Chondrocyte (in vitro differentiated cells): ENCODE measurements around the gene RPGR. TPM values are rescaled to one million over a fixed set of nuclear protein-coding genes. Genes with fewer than 3 reads are reported as not detected.

Experiments used
- DNase-seq: peaks from one replicate; pipeline ENCODE4 v3.0.0; 2021; ENCODE audit warnings: mixed read lengths, low spot score
- H3K27ac Mint-ChIP-seq: one replicate; pipeline ENCODE4 v1.8.0; 2021; ENCODE audit warnings: mild to moderate bottlenecking, moderate library complexity, mixed read lengths; ENCODE audit not compliant: unreplicated experiment
- H3K27me3 Mint-ChIP-seq: 2 replicates; pipeline ENCODE4 v1.8.0; 2021; ENCODE audit warnings: low read depth, mixed read lengths
- H3K36me3 Mint-ChIP-seq: 2 replicates; pipeline ENCODE4 v1.8.0; 2021; ENCODE audit warnings: low read depth, mixed read lengths
- H3K4me1 Mint-ChIP-seq: 2 replicates; pipeline ENCODE4 v1.8.0; 2021; ENCODE audit warnings: low read depth, mild to moderate bottlenecking, mixed read lengths
- H3K4me3 Mint-ChIP-seq: one replicate; pipeline ENCODE4 v1.8.0; 2021; ENCODE audit warnings: mild to moderate bottlenecking, moderate library complexity, mixed read lengths; ENCODE audit not compliant: unreplicated experiment
- H3K9me3 Mint-ChIP-seq: 2 replicates; pipeline ENCODE4 v1.8.0; 2021; ENCODE audit warnings: low read depth, mixed read lengths
- total RNA-seq: library from RNA; stranded (reverse); gene quantifications from 3 replicates; pipeline ENCODE4 v1.2.1, GENCODE V29; 2021
- TF ChIP-seq, protein P1 (sequence below): fragments of 200-600 bp; sonication (generic); IDR thresholded peaks from 2 replicates; pipeline ENCODE4 v1.5.0; 2021; ENCODE audit warnings: antibody characterized with exemption, mild to moderate bottlenecking, moderate library complexity

Gene RPGR
- total RNA-seq, 1 donor from 2014 or later, result 3.3 TPM

DNA sequence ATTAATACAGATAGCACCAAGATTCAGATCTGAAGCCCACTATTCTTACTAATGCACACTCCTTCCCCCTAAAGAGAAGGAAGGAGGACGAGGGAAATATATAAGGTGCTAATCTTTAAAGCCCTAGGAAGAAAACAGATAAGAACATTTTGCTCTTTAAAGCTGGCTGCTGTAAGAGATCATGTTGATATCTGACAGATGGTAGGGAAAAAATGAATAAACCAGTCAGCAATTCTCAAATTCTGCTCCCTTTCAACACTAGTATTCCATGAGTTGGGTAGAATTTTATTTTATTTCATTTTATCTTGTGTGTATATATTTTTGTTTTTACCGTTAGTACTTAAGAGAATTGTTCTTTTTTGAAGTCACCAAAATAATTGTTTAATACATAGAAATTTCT is 44.3 kb upstream of the RPGR start:
- H3K4me3 Mint-ChIP-seq, result no peak overlapping the region
- no peaks in the 10 kb centered on the region for H3K9me3 Mint-ChIP-seq
- H3K4me1 Mint-ChIP-seq, result no peaks in the 10 kb centered on the region
- no peaks in the 10 kb centered on the region for H3K36me3 Mint-ChIP-seq
- no peak overlapping the region for H3K27ac Mint-ChIP-seq
- peaks cover 5% of the 10 kb centered on the region for H3K27me3 Mint-ChIP-seq
- TF ChIP-seq, protein P1, sequence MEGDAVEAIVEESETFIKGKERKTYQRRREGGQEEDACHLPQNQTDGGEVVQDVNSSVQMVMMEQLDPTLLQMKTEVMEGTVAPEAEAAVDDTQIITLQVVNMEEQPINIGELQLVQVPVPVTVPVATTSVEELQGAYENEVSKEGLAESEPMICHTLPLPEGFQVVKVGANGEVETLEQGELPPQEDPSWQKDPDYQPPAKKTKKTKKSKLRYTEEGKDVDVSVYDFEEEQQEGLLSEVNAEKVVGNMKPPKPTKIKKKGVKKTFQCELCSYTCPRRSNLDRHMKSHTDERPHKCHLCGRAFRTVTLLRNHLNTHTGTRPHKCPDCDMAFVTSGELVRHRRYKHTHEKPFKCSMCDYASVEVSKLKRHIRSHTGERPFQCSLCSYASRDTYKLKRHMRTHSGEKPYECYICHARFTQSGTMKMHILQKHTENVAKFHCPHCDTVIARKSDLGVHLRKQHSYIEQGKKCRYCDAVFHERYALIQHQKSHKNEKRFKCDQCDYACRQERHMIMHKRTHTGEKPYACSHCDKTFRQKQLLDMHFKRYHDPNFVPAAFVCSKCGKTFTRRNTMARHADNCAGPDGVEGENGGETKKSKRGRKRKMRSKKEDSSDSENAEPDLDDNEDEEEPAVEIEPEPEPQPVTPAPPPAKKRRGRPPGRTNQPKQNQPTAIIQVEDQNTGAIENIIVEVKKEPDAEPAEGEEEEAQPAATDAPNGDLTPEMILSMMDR, result no peak
- no peak for DNase-seq

DNA sequence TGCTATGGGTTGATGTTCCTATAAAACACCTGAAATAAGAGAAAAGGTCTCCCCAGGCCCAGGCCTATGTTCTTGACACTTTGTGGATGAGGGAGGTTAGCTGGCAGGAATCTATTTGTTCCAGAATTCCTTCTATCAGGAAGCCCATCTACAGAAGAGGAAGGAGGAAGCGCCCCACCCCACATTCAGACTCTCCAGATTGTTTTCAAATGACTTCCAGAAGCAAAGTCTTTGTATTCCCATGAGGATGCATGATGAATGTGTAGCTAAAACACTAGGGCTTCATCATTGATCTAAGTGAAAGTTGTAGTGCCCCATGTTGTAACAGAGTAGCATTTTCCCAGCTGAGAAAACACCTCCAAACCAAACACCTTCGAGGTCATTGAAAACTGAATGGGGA is 41.5 kb upstream of the RPGR start:
- TF ChIP-seq, protein P1, result no peak
- Mint-ChIP-seq H3K27me3 (peaks cover 5% of the 10 kb centered on the region), H3K27ac (no peak overlapping the region), H3K9me3 (peaks cover 3% of the 10 kb centered on the region), H3K4me1 (no peaks in the 10 kb centered on the region), H3K36me3 (no peaks in the 10 kb centered on the region), H3K4me3 (no peak overlapping the region)
- no peak for DNase-seq

DNA sequence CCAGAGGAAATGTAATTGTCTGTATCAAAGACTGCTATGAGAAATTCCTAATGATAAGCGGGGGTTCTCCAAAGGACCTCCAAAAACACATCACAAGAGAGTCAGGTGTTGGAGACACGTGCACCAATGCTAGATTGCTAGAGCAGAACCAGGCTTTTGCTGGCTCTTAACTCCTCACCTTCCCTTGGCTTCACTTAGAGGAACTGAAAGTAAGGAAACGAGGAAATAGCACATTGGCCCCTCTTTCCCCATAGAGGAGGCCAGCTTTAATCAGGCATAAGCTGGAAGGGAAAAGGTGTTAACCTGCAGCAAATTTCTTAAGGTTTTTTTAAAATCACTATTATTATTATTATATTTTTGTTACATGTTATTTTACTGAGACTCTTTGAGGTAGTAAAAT is 38.6 kb upstream of the RPGR start:
- H3K27me3 Mint-ChIP-seq, result no peaks in the 10 kb centered on the region
- DNase-seq, result no peak
- H3K36me3 Mint-ChIP-seq, result no peaks in the 10 kb centered on the region
- TF ChIP-seq, protein P1, result no peak
- H3K27ac Mint-ChIP-seq, result no peak overlapping the region
- no peaks in the 10 kb centered on the region for H3K4me1 Mint-ChIP-seq
- H3K9me3 Mint-ChIP-seq, result peaks cover 3% of the 10 kb centered on the region
- no peak overlapping the region for H3K4me3 Mint-ChIP-seq

DNA sequence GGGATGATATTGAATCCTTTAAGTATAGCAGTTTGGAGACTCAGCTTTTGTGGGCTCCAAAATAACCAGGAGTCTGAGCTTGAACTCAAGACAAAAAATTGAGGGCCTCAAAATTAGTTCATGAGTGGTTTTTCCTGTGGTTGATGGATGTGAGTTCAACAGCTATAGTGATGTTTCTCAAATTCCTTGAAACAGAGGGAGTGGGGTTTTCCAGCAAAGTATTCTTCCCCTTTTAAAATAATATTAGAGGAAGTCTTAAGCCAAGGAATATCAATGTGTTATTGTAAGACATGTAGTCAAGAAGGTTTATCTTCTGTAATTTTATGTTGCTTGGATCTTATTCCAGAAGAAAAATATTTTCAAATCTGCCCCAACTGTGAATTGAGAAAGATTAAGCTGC is 35.7 kb upstream of the RPGR start:
- no peak for DNase-seq
- no peaks in the 10 kb centered on the region for H3K4me1 Mint-ChIP-seq
- TF ChIP-seq, protein P1, result no peak
- H3K36me3 Mint-ChIP-seq, result no peaks in the 10 kb centered on the region
- H3K4me3 Mint-ChIP-seq, result no peak overlapping the region
- no peaks in the 10 kb centered on the region for H3K27me3 Mint-ChIP-seq
- H3K27ac Mint-ChIP-seq, result no peak overlapping the region
- H3K9me3 Mint-ChIP-seq, result peaks cover 3% of the 10 kb centered on the region

DNA sequence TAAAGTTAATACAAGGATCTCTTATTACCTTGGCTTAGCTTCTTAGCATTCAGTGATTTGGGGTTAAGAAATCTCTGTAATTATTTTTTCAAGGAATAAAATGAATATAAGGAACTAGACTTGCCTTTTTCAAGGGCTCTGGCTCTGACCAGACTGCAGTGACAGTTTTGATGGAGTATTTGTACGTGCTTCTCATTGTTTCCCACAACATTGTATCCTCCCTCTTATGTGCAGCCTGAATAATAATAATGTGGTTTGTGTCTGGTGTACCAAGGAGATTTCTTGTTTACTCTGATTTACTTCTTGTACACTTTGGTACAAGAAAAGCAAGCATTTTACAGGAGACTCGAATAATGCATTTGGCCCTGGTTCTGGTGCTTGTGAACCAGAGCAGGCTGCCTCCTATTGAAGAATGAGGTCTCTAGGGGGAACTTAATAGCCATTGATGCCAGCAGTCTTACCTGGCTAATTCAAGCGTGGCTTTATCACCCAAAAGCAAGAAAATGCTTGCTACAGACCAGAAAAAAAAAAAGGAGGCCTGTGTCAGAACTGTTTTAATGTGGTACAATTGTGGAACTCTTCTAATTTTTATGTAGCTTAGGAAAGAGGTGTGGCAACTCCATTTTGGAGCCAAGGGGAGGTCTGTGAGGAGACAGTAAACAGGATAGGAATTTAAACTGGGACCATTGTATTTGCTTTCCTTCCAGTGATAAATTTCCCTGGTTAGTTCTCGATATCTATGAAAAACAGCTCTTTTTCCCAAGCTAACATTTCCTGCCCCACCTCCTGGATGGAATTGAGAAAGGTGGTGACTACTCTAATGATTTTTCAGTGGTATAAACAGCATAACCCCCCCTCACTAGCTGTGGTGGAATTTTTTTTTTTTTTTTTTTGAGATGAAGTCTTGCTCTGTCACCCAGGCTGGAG is 30.7 kb upstream of the RPGR start:
- Mint-ChIP-seq H3K4me1 (no peaks in the 10 kb centered on the region), H3K27me3 (no peaks in the 10 kb centered on the region), H3K4me3 (no peak overlapping the region), H3K36me3 (no peaks in the 10 kb centered on the region), H3K9me3 (no peaks in the 10 kb centered on the region), H3K27ac (no peak overlapping the region)
- no peak for DNase-seq
- TF ChIP-seq, protein P1, result no peak
